Lung (tissue), 12 donors: ENCODE measurements around the gene IL24. TPM values are rescaled to one million over a fixed set of nuclear protein-coding genes. Genes with fewer than 3 reads are reported as not detected.

Experiments used
- ATAC-seq: fragments of 200-7000 bp; cut with Tn5 transposase; one replicate; pipeline ENCODE4 v1.9.1; 2020; ENCODE audit warnings: moderate number of reproducible peaks; ENCODE audit not compliant: insufficient read depth, low FRiP score
- DNase-seq, 3 donors: peaks; one replicate each; pipeline ENCODE4 v3.0.0-alpha.2; 2013 to 2017
- H3K27ac ChIP-seq, 2 donors: one replicate each; pipeline ENCODE4 v1.5.1; 2013; ENCODE audit warnings: mild to moderate bottlenecking in 2 of 2, moderate library complexity in 2 of 2, control low read depth in 1 of 2, inconsistent platforms in 1 of 2, low read depth in 1 of 2, low read length in 1 of 2
- H3K27me3 ChIP-seq, 3 donors: one replicate each; pipeline ENCODE4 v1.5.1; 2013; ENCODE audit warnings: low read length in 2 of 3; ENCODE audit not compliant: control insufficient read depth in 3 of 3, insufficient read depth in 3 of 3
- H3K36me3 ChIP-seq, 4 donors: one replicate each; pipeline ENCODE4 v1.5.1; 2013; ENCODE audit warnings: low read length in 4 of 4, mild to moderate bottlenecking in 1 of 4, moderate library complexity in 1 of 4; ENCODE audit not compliant: control insufficient read depth in 4 of 4, insufficient read depth in 4 of 4
- H3K4me1 ChIP-seq, 5 donors: one replicate each; pipeline ENCODE4 v1.5.1; 2013; ENCODE audit warnings: low read length in 5 of 5, mild to moderate bottlenecking in 2 of 5, moderate library complexity in 1 of 5; ENCODE audit not compliant: control insufficient read depth in 5 of 5, insufficient read depth in 5 of 5
- H3K4me3 ChIP-seq: one replicate; pipeline ENCODE4 v1.5.1; 2013; ENCODE audit warnings: mild to moderate bottlenecking, control low read depth, moderate library complexity
- H3K9ac ChIP-seq, 2 donors: one replicate each; pipeline ENCODE4 v1.5.1; 2013; ENCODE audit warnings: low read length in 2 of 2, control low read depth in 1 of 2; ENCODE audit not compliant: insufficient read depth in 1 of 2
- H3K9me3 ChIP-seq, 4 donors: one replicate each; pipeline ENCODE4 v1.5.1; 2013; ENCODE audit warnings: low read length in 3 of 4, mild to moderate bottlenecking in 1 of 4, moderate library complexity in 1 of 4; ENCODE audit not compliant: control insufficient read depth in 4 of 4, insufficient read depth in 3 of 4
- CTCF ChIP-seq: IDR thresholded peaks from 2 replicates; pipeline ENCODE4 v1.5.1; 2012; ENCODE audit warnings: mild to moderate bottlenecking; ENCODE audit errors: control extremely low read depth, extremely low read depth
- WGBS, 2 donors: extraction: QIAGEN DNeasy Blood & Tissue Kit; methylation state at CpG; one replicate each; pipeline ENCODE4 v1.1.7; 2013; 5-methylcytosine and 5-hydroxymethylcytosine counted together
- polyA plus RNA-seq, 2 donors: library from polyadenylated mRNA; stranded (reverse); fragments of 200-250 nt; gene quantifications; one replicate each; pipeline ENCODE4 v1.2.1, GENCODE V29; 2013
- total RNA-seq, 2 donors: library from RNA; depleted of rRNA in 1 of 2; stranded (reverse); fragments of >200 nt in 1 of 2; gene quantifications; one replicate each; pipeline ENCODE4 v1.2.1, GENCODE V29; 2014 to 2021
- donor health status: control.
- donor health status: control.
- donor health status: Bipolar disorder and iron deficiency.
- donor health status: healthy.
- donor health status: DM: yes; HTN: yes; CAD: no.

The IL24 gene
- total and polyA plus RNA-seq, 4 donors = 0.67 to 8.7 TPM; not detected in 2

- no peak for TF ChIP-seq CTCF
- Histone ChIP-seq H3K4me1 (peaks cover 0 to 6% (median 0%) of the 10 kb centered on the region in 5 donors), H3K36me3 (no peaks in the 10 kb centered on the region), H3K9ac (no peak overlapping the region), H3K9me3 (no peaks in the 10 kb centered on the region), H3K27me3 (no peaks in the 10 kb centered on the region), H3K27ac (no peak overlapping the region), H3K4me3 (no peak overlapping the region)
- no peak for DNase-seq
- 95 to 97% methylated on average over 13 of the region's 13 CpGs for WGBS, 2 donors
- ATAC-seq = no peak
Measured at GRCh38 chr1:206939131-206939530, 41.9 kb downstream of the IL24 start.

- Histone ChIP-seq H3K4me1 (peaks cover 0 to 6% (median 0%) of the 10 kb centered on the region in 5 donors), H3K9me3 (no peaks in the 10 kb centered on the region), H3K4me3 (no peak overlapping the region), H3K9ac (no peak overlapping the region), H3K27me3 (no peaks in the 10 kb centered on the region), H3K27ac (no peak overlapping the region), H3K36me3 (no peaks in the 10 kb centered on the region)
- WGBS, 2 donors = 74 to 84% methylated on average over 9 of the region's 9 CpGs
- ATAC-seq (no peak), DNase-seq (no peak)
- TF ChIP-seq CTCF = no peak
Measured at GRCh38 chr1:206939841-206940587, 42.8 kb downstream of the IL24 start.

GRCh38 chr1:206940588-206940936 is 43.3 kb downstream of the IL24 start:
- DNase-seq (no peak), ATAC-seq (no peak)
- Histone ChIP-seq H3K4me1 (peaks cover 0 to 6% (median 0%) of the 10 kb centered on the region in 5 donors), H3K27ac (no peak overlapping the region), H3K9me3 (no peaks in the 10 kb centered on the region), H3K9ac (no peak overlapping the region), H3K36me3 (no peaks in the 10 kb centered on the region), H3K4me3 (no peak overlapping the region), H3K27me3 (no peaks in the 10 kb centered on the region)
- TF ChIP-seq CTCF = no peak
- WGBS, 2 donors = 93 to 94% methylated on average over 3 of the region's 3 CpGs
